DND-41 (cell line): ENCODE results near the gene KIF26A.

Source experiments
- EZH2 ChIP-seq: IDR thresholded peaks from 3 replicates; pipeline ENCODE4 v1.6.1; 2012; ENCODE audit warnings: borderline replicate concordance, low read depth, mild to moderate bottlenecking, moderate library complexity, low read length, inconsistent platforms; ENCODE audit not compliant: severe bottlenecking
- TF ChIP-seq, protein P1 (sequence below): IDR thresholded peaks from 2 replicates; pipeline ENCODE4 v1.5.1; 2012; ENCODE audit warnings: borderline replicate concordance, low read length, moderate library complexity, mild to moderate bottlenecking; ENCODE audit not compliant: poor library complexity, severe bottlenecking; ENCODE audit errors: extremely low read depth

DNA sequence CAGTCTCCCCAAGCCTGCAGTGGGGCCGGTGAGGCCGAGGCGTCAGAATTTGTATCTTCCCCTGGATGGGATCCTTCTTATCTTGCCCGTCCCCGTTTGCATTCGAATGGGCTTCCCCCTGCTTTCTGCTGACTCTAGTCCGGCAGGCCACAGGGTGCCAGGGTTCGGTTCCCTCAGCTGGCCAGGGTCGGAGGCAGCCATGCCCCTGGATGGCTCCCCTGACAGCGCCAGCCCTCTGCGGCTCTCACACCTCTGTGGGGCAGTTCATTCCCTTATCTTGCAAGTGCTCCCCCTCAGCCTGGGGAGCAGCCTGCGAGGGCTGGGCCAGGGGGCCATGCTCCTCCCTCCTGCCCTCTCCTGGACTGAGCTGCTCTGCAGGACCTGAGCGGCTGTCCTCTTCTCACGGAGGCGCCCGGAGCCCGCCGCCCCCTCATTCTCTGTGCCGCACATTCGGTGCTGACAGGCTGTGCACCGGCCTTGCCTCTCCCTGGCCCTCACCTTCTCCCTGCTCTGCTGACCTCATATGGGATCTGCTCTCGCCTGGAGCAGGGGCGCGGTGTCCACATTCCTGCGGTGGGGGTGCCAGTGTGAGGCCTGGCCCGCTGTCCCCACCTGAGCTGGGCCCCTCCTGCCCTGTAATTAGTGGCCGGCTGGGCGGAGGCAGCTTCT, 32.8 kb downstream of the KIF26A start:
- TF ChIP-seq, protein P1, sequence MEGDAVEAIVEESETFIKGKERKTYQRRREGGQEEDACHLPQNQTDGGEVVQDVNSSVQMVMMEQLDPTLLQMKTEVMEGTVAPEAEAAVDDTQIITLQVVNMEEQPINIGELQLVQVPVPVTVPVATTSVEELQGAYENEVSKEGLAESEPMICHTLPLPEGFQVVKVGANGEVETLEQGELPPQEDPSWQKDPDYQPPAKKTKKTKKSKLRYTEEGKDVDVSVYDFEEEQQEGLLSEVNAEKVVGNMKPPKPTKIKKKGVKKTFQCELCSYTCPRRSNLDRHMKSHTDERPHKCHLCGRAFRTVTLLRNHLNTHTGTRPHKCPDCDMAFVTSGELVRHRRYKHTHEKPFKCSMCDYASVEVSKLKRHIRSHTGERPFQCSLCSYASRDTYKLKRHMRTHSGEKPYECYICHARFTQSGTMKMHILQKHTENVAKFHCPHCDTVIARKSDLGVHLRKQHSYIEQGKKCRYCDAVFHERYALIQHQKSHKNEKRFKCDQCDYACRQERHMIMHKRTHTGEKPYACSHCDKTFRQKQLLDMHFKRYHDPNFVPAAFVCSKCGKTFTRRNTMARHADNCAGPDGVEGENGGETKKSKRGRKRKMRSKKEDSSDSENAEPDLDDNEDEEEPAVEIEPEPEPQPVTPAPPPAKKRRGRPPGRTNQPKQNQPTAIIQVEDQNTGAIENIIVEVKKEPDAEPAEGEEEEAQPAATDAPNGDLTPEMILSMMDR = no peak
- TF ChIP-seq EZH2 = no peak
